AG08395 (cell line): ENCODE measurements around the gene ANGPTL8.
A peak's percentile ranks its signal among the peaks of the same experiment; 100 is the strongest.

Source experiments
- DNase-seq: peaks from one replicate; pipeline ENCODE4 v3.0.0; 2012; ENCODE audit warnings: mixed read lengths, low spot score

Gene ANGPTL8

DNA sequence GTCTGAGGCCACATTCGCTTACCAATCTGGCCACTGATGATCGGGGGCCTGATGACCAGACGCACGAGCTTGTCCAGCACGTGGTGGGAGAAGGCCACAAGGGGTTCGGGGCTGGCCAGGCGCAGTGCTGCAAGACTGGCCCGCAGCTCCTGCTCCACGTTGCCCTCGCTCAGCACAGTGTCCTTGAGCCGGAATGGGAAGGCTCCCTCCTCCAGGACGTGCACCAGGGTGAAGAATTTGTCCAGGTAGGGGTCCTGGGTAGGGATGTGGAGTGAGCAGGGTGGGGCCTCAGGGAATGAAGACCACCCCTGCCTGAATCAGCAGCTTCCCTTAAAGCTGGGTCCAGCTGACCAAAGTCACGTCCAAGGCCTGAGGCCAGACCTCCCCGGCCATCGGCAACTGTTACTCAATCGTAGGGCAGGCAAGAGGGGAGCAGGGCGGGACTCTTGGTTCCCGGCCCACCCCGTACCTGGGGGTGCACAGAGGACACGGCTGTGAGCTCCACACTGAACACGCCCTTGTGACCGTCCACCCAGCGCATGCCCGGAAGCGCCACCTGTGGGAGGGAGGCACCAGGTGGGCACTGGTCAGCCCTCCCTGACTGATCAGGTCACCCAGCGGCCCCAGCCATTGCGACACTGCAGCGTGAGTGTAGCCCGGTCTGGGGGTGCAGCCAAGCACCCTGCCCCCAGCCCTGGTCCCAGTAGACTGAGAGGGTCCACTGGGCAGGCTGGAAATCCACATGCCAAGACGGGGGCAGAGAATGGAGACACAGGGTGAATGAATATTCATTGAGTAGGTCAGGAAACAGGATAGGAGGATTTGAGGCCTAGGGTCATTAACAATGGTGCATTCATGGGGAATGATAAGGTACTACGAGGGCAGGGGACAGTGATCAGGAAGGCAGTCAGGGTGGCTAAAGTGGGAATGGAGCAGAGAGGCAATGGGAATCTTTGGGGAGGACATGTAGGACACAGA lies 2.8 kb upstream of the ANGPTL8 start:
- no peak for DNase-seq

DNA sequence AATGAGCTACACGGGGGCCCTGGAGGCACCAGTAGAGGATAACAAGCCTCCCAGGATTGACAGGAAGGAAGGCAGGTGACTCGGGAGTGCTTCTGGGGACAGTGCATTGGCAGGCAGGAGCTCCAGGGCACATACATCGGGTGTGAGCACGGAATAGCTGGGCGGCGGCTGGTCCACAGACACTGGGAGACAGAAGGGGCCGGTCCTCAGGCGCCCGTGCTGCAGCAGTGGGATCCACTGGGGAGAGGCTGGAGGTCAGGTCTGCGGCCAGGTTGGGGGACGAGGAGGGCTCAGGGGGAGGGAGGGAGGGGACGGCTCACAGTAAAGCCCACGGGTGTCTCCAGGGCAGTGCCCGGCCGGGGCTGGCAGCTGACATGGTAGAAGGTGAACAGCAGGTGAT lies 2.1 kb upstream of the ANGPTL8 start:
- DNase-seq: no peak

GRCh38 chr19:11238041-11238440 lies 1.4 kb upstream of the ANGPTL8 start:
- DNase-seq: no peak

DNA sequence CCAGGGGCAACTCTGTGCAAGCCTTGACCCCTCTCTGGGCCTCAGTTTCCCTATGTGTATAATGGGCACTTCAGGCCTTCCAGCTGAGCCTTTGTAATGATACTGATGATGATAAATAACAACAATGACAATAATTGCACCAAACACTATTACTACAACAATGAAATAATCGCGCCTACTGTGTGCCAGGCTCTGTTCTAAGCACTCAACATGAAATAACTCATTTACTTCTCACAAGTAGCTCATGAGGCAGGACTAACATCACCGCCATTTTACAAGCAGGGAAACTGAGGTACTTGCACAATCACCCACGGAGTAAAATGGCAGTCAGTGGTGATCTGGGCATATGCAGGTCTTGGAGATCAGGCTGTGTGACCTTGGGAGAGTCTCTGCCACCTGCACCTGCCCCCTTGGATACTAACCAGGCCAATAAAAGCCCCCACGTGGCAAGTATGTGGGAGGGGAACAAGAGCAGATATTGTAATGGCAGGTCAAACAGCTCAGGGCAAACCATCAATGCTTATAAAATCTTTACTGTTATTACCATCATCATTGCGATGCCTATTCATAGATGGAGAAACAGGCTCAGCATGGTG lies 540 bp upstream of the ANGPTL8 start:
- no peak for DNase-seq

DNA sequence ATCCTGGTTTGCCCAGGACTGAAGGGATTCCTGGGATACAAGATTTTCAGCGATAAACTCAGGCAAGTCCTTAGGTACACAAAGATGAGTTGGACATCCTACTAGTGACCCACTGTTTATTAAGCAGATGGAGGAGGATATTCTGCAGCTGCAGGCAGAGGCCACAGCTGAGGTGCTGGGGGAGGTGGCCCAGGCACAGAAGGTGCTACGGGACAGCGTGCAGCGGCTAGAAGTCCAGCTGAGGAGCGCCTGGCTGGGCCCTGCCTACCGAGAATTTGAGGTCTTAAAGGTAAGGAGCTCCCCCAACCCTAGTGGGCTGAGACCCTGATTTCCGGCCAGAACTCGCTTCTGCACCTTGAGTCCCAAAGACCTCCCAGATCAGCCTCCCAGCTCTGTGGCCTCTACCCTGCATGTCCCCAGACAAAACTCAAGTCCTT lies 607 bp downstream of the ANGPTL8 start:
- DNase-seq: no peak

DNA sequence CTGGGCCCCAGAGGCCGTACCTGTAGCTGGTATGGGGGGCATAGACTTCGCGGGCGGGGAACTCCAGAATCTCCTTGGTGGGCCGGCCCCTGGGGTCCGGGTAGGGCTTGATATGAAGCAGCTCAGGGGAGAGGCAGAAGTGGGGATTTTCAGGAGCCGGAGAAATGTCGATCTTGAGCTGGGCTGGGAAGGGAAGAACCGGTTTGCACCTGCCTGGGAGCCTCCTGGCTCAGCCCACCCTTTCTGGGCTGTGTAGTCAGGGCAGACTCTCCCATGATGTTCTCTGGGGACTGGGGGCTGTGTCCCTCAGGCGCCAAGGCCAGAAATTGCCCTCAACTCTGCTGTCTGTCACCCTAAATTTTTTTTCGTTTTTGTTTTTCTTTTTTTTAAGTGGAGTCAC lies 2.6 kb downstream of the ANGPTL8 start:
- no peak for DNase-seq

- peak; percentile 99 for DNase-seq
Observed at GRCh38 chr19:11242864-11243797, 3.7 kb downstream of the ANGPTL8 start.

DNA sequence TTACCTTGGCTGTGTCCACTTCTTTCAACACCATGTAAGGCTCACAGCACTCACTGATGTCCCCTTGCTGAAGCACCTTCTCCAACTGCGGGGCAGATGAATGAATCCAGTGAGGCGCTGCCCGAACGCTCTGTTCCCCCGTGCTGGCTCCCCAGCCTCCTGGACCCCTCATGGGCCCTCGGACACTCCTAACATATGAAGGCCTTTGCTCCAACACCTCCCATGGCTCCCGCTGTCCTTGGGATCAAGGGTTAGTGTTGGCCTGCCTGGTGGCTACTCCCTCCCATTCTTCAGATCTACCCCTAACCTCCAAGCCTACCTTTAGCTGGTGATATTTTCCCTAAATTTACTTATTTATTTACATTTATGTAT lies 4.4 kb downstream of the ANGPTL8 start:
- DNase-seq: no peak

DNA sequence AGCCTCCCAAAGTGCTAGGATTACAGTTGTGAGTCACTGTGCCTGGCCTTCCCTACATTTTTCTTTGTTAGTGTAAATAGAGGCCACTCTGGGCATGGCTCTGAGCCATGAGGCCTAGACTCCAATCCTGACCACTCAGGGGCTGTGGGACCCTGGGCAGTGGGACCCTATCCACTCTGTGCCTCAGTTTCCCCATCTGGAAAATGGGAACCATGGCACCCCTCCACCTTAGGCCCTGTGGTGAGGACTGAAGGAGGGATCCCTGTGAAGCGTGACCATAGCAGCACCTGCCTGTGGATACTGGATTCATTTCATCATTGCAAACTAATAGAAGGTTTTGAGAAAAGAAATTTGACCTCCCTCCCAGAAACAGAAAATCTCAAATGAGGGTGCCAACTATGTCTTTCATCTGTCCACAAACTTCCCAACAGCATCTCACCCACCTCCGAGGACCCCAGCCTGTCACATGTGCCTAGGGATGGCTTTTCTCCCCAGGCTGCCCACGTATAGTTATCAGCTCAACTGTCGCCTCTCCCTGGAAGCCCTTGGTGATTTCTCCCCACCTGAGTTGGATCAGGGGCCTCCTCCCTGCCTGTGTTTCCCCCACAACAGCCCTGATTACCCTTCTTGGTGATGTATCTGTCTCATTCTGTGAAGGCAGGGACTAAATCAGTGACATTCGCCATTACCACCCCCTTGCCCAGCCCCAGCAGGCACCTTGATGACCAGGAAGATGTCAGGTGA lies 5.6 kb downstream of the ANGPTL8 start:
- no peak for DNase-seq

DNA sequence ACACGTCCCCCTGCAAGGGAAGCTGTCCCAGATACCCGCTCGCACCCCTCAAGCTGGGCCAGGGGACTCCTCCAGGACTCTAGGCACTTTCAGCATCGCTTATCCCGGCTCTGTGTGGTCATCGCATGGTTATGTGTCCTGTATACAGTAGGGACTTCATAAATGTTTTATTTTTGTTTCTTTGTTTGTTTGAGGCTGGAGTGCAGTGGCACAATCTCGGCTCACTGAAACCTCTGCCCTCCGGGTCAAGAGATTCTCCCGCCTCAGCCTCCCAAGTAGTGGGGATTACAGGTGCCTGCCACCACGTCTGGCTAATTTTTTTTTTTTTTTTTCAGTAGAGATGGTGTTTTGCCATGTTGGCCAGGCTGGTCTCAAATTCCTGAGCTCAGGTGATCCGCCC lies 7.5 kb downstream of the ANGPTL8 start:
- DNase-seq: no peak

- DNase-seq: no peak
Observed at GRCh38 chr19:11247391-11247790, 8.0 kb downstream of the ANGPTL8 start.

DNA sequence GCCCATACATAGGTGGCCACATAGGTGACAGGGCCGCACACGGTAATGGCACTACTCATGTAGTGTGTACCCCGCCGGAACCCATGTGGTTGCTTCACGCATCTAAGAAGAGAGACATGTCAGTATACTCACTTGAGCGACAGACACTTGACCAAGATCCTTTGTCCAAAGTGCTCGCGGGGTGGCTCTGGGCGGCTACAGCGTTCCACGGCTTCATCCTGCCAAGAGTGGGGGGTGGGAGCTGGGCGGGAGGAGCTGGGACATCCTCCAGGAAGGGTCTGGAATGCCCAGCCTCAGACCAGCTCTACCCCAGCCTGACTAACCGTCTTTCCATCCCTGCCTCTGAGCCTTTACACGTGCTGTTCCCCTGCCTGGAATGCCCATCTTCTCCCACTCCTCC lies 8.5 kb downstream of the ANGPTL8 start:
- no peak for DNase-seq

DNA sequence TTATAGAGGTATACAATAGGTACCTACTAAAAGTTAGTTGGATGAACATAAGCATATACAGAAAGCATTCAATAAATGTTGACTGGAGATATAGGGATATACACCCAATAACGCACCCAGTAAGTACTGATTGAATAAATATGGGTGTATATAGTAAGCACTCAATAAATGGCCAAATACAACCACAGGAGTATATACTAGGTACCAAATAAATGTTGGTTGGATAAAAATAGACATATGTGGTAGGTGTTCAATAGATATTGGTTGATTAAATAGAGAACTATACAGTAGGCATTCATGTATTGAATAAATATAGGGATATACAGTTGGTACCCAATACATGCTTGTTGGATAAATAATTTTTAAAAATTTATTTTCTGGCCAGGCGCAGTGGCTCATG lies 9.4 kb downstream of the ANGPTL8 start:
- DNase-seq: no peak

DNA sequence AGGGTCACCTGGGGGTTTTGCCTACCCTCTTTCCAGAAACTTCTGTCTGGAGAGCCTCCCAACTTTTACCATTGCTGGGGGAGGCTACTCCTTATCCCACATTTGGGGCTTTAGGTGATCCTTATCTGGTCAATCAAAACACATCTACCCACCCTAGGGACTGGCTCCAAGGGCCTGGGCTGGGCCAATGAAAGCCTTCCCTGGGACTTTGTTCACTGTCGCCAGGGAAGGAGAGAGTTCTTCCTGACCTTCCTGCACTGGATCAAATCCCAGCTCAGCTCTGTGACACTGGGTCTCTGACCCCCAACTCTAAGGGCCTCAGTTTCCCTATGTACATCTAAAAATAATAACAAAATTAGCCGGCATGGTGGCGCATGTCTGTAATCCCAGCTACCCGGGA lies 11.8 kb downstream of the ANGPTL8 start:
- DNase-seq: no peak

DNA sequence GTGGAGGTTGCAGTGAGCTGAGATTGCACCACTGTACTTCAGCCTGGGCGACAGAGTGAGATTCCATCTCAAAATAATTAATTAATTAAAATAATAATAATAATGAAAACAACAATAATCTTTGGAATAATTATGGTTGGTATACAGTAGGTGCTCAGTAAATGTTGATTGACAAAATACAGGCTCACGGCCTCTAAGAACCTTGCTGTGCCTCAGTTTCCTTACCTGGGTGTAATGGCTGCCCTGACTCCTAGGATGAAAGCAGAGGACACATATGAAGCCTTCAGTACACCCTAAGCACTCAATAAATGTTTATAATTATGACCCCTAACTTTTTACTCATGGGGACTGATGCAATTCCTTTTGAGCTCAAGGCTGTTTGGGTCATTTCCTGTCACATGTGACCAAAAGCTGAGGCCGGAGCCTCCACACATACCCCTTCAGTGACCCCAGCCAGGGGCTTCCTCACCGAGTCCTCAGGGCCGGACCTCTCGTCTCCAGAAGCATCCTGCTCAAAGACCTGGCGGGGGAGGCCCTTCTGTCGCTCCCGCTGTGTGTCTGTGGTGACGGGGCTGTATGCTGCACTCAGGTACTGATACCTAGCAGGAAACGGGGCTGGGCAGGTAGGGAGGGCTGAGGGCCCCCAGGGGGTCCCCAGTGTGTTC lies 12.4 kb downstream of the ANGPTL8 start:
- DNase-seq: no peak

GRCh38 chr19:11252665-11253355 lies 13.4 kb downstream of the ANGPTL8 start:
- no peak for DNase-seq

GRCh38 chr19:11254666-11255065 lies 15.2 kb downstream of the ANGPTL8 start:
- no peak for DNase-seq

DNA sequence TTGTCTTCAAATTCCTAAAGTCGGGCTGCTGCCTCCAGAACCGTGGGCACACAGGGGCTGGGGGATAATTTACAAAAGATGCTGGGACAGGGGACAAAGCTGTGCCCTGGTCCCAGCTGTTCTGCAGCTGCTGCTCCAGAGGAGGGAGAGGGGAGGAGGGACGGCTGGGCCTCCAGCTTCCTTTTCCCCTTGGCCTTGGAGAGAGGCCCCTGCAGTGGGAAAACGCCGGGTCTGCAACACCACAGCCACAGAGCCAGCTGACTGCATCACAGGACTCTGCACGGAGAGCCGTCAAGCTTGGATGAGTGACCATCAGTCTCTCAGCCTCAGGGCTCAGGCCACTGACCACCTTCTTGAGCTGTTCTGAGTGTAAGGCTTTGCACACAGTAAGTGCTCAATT lies 16.8 kb downstream of the ANGPTL8 start:
- no peak for DNase-seq

- DNase-seq: no peak
Observed at GRCh38 chr19:11257846-11258380, 18.5 kb downstream of the ANGPTL8 start.

GRCh38 chr19:11260996-11261395 lies 21.6 kb downstream of the ANGPTL8 start:
- DNase-seq: no peak
